Mesendoderm (in vitro differentiated cells): Measurements from ENCODE around the gene KIF11.
A peak's percentile ranks its signal among the peaks of the same experiment; 100 is the strongest.

Source experiments
- DNase-seq: peaks from one replicate; pipeline ENCODE4 v3.0.0; 2013
- H2AK5ac ChIP-seq: 2 replicates; pipeline ENCODE4 v1.6.1; 2013; ENCODE audit warnings: low read length, inconsistent platforms
- H2BK120ac ChIP-seq: 2 replicates; pipeline ENCODE4 v1.6.1; 2013; ENCODE audit warnings: low read depth, mild to moderate bottlenecking, low read length, moderate library complexity, mixed read lengths
- H2BK15ac ChIP-seq: replicated peaks from 2 replicates; pipeline ENCODE4 v1.6.1; 2013; ENCODE audit warnings: low read depth, mild to moderate bottlenecking, moderate library complexity
- H2BK5ac ChIP-seq: 2 replicates; pipeline ENCODE4 v1.6.1; 2013; ENCODE audit warnings: low read length, inconsistent platforms
- H3K18ac ChIP-seq: 2 replicates; pipeline ENCODE4 v1.6.1; 2013; ENCODE audit warnings: mild to moderate bottlenecking, low read length, mixed read lengths
- H3K23ac ChIP-seq: one replicate; pipeline ENCODE4 v1.6.1; 2013; ENCODE audit warnings: low read length
- H3K27ac ChIP-seq: 2 replicates; pipeline ENCODE4 v1.5.1; 2013; ENCODE audit warnings: low read depth, mild to moderate bottlenecking, inconsistent platforms, low read length, moderate library complexity
- H3K27me3 ChIP-seq: 2 replicates; pipeline ENCODE4 v1.6.1; 2013; ENCODE audit warnings: low read length, control low read depth, mild to moderate bottlenecking, inconsistent platforms; ENCODE audit not compliant: insufficient read depth, poor library complexity
- H3K36me3 ChIP-seq: 2 replicates; pipeline ENCODE4 v1.6.1; 2013; ENCODE audit warnings: low read length, inconsistent platforms; ENCODE audit not compliant: control insufficient read depth, insufficient read depth
- H3K4ac ChIP-seq: one replicate; pipeline ENCODE4 v1.6.1; 2013; ENCODE audit warnings: low read depth, mild to moderate bottlenecking, low read length, moderate library complexity
- H3K4me1 ChIP-seq: 2 replicates; pipeline ENCODE4 v1.6.1; 2013; ENCODE audit warnings: low read depth, low read length, inconsistent platforms; ENCODE audit not compliant: control insufficient read depth
- H3K4me2 ChIP-seq: 2 replicates; pipeline ENCODE4 v1.6.1; 2013; ENCODE audit warnings: low read length
- H3K4me3 ChIP-seq: 2 replicates; pipeline ENCODE4 v1.5.1; 2013; ENCODE audit warnings: mild to moderate bottlenecking, low read length
- H3K56ac ChIP-seq: one replicate; pipeline ENCODE4 v1.6.1; 2013; ENCODE audit warnings: low read length
- H3K79me1 ChIP-seq: 2 replicates; pipeline ENCODE4 v1.6.1; 2013; ENCODE audit warnings: low read length, inconsistent platforms
- H3K79me2 ChIP-seq: 2 replicates; pipeline ENCODE4 v1.6.1; 2013; ENCODE audit warnings: mild to moderate bottlenecking, low read length; ENCODE audit not compliant: control insufficient read depth, insufficient read depth
- H3K9ac ChIP-seq: 2 replicates; pipeline ENCODE4 v1.6.1; 2013; ENCODE audit warnings: low read length, inconsistent platforms
- H4K5ac ChIP-seq: one replicate; pipeline ENCODE4 v1.6.1; 2013; ENCODE audit warnings: low read length
- H4K8ac ChIP-seq: one replicate; pipeline ENCODE4 v1.6.1; 2013; ENCODE audit warnings: low read depth, mild to moderate bottlenecking, control low read depth, low read length, moderate library complexity
- WGBS: extraction: QIAGEN DNeasy Blood & Tissue Kit; methylation state at CpG from one replicate; pipeline ENCODE4 v1.1.7; 2013; ENCODE audit warnings: low lambda C conversion rate, missing lambda C conversion rate; ENCODE audit not compliant: insufficient coverage; ENCODE audit errors: extremely low coverage; 5-methylcytosine and 5-hydroxymethylcytosine counted together

Gene KIF11

GRCh38 chr10:92689663-92690210 lies 96.8 kb downstream of the KIF11 start, which contains the start of gene HHEX:
Gene HHEX (plus strand): TSS chr10:92689955. CDS start chr10:92689987, 32 bp downstream.
- Histone ChIP-seq H3K56ac (peak within 1 kb of the TSS; percentile 79), H3K79me1 (no peaks in the 10 kb centered on the region), H3K27ac (no peak within 1 kb of the TSS), H3K9ac (peak within 1 kb of the TSS; percentile 67), H4K8ac (no peak within 1 kb of the TSS), H3K23ac (peak within 1 kb of the TSS; percentile 69), H3K4me2 (peak within 1 kb of the TSS; percentile 72), H4K5ac (no peak within 1 kb of the TSS), H3K79me2 (no peaks in the 10 kb centered on the region), H2BK15ac (no peak within 1 kb of the TSS), H2BK120ac (no peak within 1 kb of the TSS), H2AK5ac (no peak within 1 kb of the TSS), H3K27me3 (peaks cover 21% of the 10 kb centered on the region), H2BK5ac (no peak within 1 kb of the TSS), H3K4me1 (no peaks in the 10 kb centered on the region), H3K4ac (no peak within 1 kb of the TSS), H3K36me3 (no peaks in the 10 kb centered on the region), H3K4me3 (peak within 1 kb of the TSS; percentile 42), H3K18ac (peak within 1 kb of the TSS; percentile 12)
- WGBS, result no CpG with 5 or more reads among the region's 79 CpGs
- DNase-seq, result peak; percentile 52

DNA sequence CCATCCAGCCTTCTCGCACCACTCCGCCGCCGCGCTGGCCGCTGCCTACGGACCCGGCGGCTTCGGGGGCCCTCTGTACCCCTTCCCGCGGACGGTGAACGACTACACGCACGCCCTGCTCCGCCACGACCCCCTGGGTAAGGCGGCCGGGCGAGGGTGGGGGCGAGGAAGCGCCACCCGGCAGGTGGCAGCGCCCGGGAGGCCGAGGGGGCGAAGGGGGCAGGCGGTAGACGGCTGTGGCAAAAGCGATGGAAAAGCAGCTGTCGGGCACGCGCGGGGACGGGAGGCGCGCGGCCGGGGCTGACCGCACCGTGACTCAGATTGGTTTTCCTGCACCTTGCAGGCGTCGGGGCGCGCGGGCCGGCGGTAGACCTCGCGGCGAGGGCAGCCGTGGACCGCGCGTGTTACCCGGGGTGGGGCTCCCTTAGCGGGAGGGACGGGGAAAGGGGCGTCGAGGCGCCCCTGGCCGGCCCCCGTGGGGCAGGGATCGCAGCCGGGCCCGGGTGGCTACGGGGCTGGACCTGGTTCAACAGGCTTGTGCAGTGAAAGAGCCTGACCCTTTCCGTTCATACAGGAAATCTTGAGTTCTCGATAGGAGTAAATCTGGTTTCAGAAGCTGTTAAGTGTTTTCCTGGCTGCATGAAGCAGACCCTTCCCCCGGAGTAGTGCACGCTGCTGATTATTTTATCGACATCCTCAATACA lies 97.4 kb downstream of the KIF11 start:
- H2BK120ac ChIP-seq, result no peak overlapping the region
- no peaks in the 10 kb centered on the region for H3K36me3 ChIP-seq
- peaks cover 21% of the 10 kb centered on the region for H3K27me3 ChIP-seq
- H3K4me1 ChIP-seq, result no peaks in the 10 kb centered on the region
- H4K5ac ChIP-seq, result no peak overlapping the region
- H3K56ac ChIP-seq, result peak overlapping the region; percentile 73
- peak overlapping the region; percentile 72 for H3K4me2 ChIP-seq
- peak overlapping the region; percentile 12 for H3K18ac ChIP-seq
- peak; percentile 51 for DNase-seq
- no peak overlapping the region for H2BK15ac ChIP-seq
- no peak overlapping the region for H2BK5ac ChIP-seq
- H3K27ac ChIP-seq, result no peak overlapping the region
- no CpG with 5 or more reads among the region's 73 CpGs for WGBS
- H3K9ac ChIP-seq, result peak overlapping the region; percentile 67
- H3K4ac ChIP-seq, result no peak overlapping the region
- no peaks in the 10 kb centered on the region for H3K79me1 ChIP-seq
- peak overlapping the region; percentile 42 for H3K4me3 ChIP-seq
- no peak overlapping the region for H4K8ac ChIP-seq
- H2AK5ac ChIP-seq, result no peak overlapping the region
- peak overlapping the region; percentile 69 for H3K23ac ChIP-seq
- no peaks in the 10 kb centered on the region for H3K79me2 ChIP-seq

- no peak overlapping the region for H2AK5ac ChIP-seq
- H3K18ac ChIP-seq, result peak overlapping the region; percentile 42
- H3K79me1 ChIP-seq, result no peaks in the 10 kb centered on the region
- H3K56ac ChIP-seq, result peak overlapping the region; percentile 73
- peak overlapping the region; percentile 72 for H3K4me2 ChIP-seq
- H3K4me1 ChIP-seq, result no peaks in the 10 kb centered on the region
- no peak overlapping the region for H4K5ac ChIP-seq
- no peak overlapping the region for H3K4ac ChIP-seq
- peak overlapping the region; percentile 42 for H3K4me3 ChIP-seq
- H2BK5ac ChIP-seq, result no peak overlapping the region
- H3K36me3 ChIP-seq, result no peaks in the 10 kb centered on the region
- H3K9ac ChIP-seq, result peak overlapping the region; percentile 67
- H3K27ac ChIP-seq, result no peak overlapping the region
- H3K23ac ChIP-seq, result peak overlapping the region; percentile 67
- no peaks in the 10 kb centered on the region for H3K79me2 ChIP-seq
- no peak overlapping the region for H4K8ac ChIP-seq
- peak; percentile 60 for DNase-seq
- no peak overlapping the region for H2BK120ac ChIP-seq
- no CpG with 5 or more reads among the region's 30 CpGs for WGBS
- no peak overlapping the region for H2BK15ac ChIP-seq
- H3K27me3 ChIP-seq, result peaks cover 23% of the 10 kb centered on the region
Measured at GRCh38 chr10:92690915-92691590, 98.1 kb downstream of the KIF11 start.

- peak; percentile 64 for DNase-seq
Measured at GRCh38 chr10:92691591-92692079, 98.7 kb downstream of the KIF11 start.

GRCh38 chr10:92692080-92692671 lies 99.2 kb downstream of the KIF11 start:
- Histone ChIP-seq H3K36me3 (no peaks in the 10 kb centered on the region), H3K79me1 (no peaks in the 10 kb centered on the region), H2BK5ac (no peak overlapping the region), H3K4ac (no peak overlapping the region), H4K8ac (no peak overlapping the region), H3K4me1 (no peaks in the 10 kb centered on the region), H2BK15ac (no peak overlapping the region), H3K4me2 (peak overlapping the region; percentile 33), H3K79me2 (no peaks in the 10 kb centered on the region), H3K23ac (no peak overlapping the region), H3K27me3 (peaks cover 32% of the 10 kb centered on the region), H3K18ac (no peak overlapping the region), H3K56ac (peak overlapping the region; percentile 17), H3K9ac (peak overlapping the region; percentile 4), H3K27ac (peak overlapping the region; percentile 30), H2AK5ac (no peak overlapping the region), H3K4me3 (no peak overlapping the region), H4K5ac (no peak overlapping the region), H2BK120ac (no peak overlapping the region)
- WGBS, result no CpG with 5 or more reads among the region's 34 CpGs
- peak; percentile 60 for DNase-seq

More at GRCh38 chr10:92691591-92692079, 98.7 kb downstream of the KIF11 start:
- H3K79me2 ChIP-seq, result no peaks in the 10 kb centered on the region
- H2BK5ac ChIP-seq, result no peak overlapping the region
- H3K27me3 ChIP-seq, result peaks cover 27% of the 10 kb centered on the region
- no peak overlapping the region for H4K8ac ChIP-seq
- no peak overlapping the region for H4K5ac ChIP-seq
- no peak overlapping the region for H3K4ac ChIP-seq
- peak overlapping the region; percentile 42 for H3K18ac ChIP-seq
- H2BK120ac ChIP-seq, result no peak overlapping the region
- no peak overlapping the region for H2BK15ac ChIP-seq
- H3K36me3 ChIP-seq, result no peaks in the 10 kb centered on the region
- no peak overlapping the region for H3K4me3 ChIP-seq
- H3K27ac ChIP-seq, result no peak overlapping the region
- no CpG with 5 or more reads among the region's 35 CpGs for WGBS
- peak overlapping the region; percentile 17 for H3K56ac ChIP-seq
- H3K23ac ChIP-seq, result no peak overlapping the region
- peak overlapping the region; percentile 67 for H3K9ac ChIP-seq
- no peaks in the 10 kb centered on the region for H3K4me1 ChIP-seq
- peak overlapping the region; percentile 72 for H3K4me2 ChIP-seq
- no peak overlapping the region for H2AK5ac ChIP-seq
- no peaks in the 10 kb centered on the region for H3K79me1 ChIP-seq
